ENCODE data around the gene ST14.

DNA sequence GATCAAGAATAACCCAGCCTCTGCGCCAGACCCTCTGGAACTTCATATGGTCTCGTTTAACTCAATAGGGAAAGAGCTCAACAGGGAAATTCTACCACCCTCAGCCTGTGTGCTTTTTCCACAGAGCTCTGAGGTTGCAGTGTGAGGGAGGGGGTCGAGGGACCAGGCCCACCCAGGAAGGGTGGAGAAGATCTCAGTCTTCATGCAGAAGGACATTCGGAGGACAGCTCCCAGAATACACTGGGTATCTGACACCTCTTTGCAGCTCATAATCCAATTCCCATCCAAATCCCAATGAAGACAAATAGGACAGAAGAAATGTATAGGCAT, 56.6 kb downstream of the ST14 start:
- TF ChIP-seq SIN3A (IDR thresholded peaks at IDR 0.05; ENCODE audit: borderline replicate concordance, insufficient read depth, low read depth, low read length), result no peak
- TF ChIP-seq, protein P1, sequence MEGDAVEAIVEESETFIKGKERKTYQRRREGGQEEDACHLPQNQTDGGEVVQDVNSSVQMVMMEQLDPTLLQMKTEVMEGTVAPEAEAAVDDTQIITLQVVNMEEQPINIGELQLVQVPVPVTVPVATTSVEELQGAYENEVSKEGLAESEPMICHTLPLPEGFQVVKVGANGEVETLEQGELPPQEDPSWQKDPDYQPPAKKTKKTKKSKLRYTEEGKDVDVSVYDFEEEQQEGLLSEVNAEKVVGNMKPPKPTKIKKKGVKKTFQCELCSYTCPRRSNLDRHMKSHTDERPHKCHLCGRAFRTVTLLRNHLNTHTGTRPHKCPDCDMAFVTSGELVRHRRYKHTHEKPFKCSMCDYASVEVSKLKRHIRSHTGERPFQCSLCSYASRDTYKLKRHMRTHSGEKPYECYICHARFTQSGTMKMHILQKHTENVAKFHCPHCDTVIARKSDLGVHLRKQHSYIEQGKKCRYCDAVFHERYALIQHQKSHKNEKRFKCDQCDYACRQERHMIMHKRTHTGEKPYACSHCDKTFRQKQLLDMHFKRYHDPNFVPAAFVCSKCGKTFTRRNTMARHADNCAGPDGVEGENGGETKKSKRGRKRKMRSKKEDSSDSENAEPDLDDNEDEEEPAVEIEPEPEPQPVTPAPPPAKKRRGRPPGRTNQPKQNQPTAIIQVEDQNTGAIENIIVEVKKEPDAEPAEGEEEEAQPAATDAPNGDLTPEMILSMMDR (IDR thresholded peaks at IDR 0.05), result no peak
- TF ChIP-seq POLR2AphosphoS5 (IDR thresholded peaks at IDR 0.05; ENCODE audit: low read depth, low read length), result no peak
- TF ChIP-seq TCF7L2 (IDR thresholded peaks at IDR 0.05; ENCODE audit: low read depth, low read length), result no peak
- TF ChIP-seq, protein P2, sequence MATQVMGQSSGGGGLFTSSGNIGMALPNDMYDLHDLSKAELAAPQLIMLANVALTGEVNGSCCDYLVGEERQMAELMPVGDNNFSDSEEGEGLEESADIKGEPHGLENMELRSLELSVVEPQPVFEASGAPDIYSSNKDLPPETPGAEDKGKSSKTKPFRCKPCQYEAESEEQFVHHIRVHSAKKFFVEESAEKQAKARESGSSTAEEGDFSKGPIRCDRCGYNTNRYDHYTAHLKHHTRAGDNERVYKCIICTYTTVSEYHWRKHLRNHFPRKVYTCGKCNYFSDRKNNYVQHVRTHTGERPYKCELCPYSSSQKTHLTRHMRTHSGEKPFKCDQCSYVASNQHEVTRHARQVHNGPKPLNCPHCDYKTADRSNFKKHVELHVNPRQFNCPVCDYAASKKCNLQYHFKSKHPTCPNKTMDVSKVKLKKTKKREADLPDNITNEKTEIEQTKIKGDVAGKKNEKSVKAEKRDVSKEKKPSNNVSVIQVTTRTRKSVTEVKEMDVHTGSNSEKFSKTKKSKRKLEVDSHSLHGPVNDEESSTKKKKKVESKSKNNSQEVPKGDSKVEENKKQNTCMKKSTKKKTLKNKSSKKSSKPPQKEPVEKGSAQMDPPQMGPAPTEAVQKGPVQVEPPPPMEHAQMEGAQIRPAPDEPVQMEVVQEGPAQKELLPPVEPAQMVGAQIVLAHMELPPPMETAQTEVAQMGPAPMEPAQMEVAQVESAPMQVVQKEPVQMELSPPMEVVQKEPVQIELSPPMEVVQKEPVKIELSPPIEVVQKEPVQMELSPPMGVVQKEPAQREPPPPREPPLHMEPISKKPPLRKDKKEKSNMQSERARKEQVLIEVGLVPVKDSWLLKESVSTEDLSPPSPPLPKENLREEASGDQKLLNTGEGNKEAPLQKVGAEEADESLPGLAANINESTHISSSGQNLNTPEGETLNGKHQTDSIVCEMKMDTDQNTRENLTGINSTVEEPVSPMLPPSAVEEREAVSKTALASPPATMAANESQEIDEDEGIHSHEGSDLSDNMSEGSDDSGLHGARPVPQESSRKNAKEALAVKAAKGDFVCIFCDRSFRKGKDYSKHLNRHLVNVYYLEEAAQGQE (IDR thresholded peaks at IDR 0.05; ENCODE audit: insufficient read depth in 1 of 2, low read depth in 2 of 2, low read length in 1 of 2), result no peak
